ENCODE data around the gene CBY2.

The CBY2 gene

DNA sequence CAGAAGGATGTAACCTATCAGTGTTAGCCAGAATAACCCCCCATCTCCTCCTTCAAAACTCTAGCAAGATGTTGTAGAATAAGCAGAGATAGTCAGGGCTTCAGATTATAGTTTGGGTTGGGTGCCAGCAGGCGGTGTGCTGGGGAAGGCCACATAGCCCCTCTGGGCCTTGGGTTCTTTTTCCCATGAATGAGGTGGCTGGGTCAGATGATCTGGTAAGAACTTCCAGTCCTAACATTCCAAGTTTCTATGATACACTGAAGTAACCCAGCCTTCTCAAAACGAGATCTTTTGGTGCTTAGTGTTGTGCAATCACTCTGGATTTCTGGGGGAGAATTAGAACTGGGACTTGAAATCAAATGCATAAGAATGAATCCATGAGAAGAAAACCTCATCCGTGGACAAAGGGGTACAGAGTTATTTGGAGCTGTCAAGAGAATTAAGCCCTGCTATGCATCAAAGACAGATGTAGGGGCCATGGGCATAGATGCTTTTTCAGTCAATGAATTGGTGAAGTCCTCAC lies 810 bp downstream of the CBY2 start:
- no peak for DNase-seq (ENCODE audit: low read depth in 2 of 2)

DNA sequence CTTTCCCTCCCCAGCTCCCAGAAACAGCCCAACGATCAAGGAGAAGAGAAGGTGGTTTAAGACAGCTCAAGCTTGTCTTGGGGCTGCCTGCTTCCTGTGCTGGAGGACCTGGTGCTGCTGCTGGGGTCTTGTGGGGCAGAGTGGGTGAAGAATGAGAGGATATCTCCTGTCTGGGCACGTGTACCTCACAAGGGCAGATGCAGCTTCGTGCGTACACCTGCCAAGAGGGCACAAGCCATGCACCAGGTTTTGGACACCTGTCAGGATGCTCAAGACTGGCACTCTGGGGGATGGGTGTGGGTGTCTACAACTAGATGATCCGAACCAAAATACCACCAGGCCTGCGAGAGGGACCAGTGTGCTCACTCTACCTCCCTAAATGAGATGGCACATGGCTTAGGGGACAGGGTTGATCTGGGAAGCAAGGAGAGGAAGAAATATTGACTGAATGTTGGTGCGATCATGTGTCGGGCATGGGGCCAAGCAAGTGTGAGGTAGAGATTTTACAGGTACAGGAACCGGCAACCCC lies 2.2 kb downstream of the CBY2 start:
- DNase-seq (ENCODE audit: low read depth in 2 of 2), result no peak

DNA sequence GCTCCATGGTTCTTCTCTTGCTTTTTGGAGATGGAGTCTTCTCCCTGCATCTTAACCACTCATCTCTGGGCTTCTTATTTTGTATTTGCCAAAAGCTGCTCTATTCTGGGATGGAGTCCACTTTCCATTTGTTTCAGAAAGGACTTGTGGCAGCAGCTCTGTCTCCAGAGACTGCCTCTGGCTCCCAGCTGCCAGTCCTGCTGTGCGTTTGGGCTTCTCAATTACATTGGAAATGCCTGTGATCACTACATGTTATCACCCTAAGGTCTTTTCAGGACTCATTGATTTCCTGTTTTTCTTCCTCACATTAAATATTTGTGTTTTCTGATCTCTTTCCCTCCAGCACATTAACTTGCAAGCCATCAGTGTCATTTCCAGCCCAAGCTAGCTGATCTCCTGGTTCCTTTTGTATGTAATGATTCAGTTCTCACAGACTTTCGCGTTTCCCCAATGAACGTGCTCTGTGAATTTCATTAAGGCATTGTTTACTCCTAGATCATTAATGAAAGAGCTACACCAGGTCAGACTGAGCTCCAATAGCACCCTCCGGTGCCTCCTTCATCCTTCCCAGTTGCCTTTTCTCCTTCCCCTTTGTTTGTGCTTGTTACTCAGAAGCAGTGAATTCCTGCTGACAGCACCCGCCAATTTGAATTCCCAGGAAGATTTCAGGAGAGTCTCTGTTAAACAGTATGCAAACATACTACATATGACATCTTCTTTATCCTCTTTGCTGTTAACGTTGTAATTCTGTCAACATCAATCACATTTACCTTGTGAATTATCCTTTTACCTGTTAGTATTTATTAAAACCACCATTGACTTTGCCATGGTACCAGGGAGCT lies 3.0 kb downstream of the CBY2 start:
- DNase-seq (ENCODE audit: low read depth in 2 of 2), result no peak

DNA sequence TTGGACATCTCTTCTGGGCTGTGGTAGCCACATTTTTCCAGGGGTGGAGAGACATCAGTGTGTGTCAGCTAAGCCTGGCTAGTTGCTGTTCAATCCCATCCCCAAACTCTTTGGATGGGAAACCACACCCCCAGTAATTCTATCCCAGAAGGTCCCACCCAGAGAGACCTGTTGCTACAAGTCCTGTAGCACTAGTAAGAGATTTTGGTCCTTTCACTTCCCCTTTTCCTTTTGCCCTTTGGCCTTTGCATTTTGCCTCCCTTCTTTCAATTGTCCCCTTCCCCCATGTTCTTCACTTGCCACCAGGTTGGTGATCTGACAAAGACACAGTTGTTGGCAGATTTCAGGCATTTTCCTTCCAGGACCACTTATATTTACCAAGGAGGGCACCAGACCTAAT lies 3.8 kb downstream of the CBY2 start:
- DNase-seq (ENCODE audit: low read depth in 2 of 2), result no peak

DNA sequence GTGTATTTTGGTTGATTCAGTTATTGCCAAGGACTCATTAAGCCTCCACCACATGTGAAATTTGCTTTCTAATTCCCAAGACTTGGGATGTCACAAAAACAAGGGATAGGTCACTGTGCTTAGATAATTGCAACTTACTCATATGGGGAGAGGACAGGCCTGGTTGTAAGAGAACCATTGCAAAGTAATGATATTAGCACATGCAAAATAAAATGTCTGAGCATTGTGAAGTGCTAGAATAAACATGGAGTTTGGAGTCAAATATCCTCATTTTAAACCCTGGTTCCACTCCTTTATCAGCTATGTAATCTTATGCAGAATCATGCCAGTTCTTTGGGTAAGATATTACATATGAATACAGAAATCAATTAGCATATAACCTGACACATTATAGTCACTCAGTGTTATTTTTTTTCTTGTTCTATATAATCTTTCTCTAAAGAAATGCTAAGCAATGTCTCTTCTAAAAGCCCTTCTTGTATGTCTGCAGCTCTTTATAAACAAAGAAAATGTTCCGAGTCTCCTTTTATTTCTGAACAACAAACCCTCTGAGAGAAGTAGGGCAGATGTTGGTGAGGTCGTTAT lies 5.5 kb downstream of the CBY2 start:
- no peak for DNase-seq (ENCODE audit: low read depth in 2 of 2)

DNA sequence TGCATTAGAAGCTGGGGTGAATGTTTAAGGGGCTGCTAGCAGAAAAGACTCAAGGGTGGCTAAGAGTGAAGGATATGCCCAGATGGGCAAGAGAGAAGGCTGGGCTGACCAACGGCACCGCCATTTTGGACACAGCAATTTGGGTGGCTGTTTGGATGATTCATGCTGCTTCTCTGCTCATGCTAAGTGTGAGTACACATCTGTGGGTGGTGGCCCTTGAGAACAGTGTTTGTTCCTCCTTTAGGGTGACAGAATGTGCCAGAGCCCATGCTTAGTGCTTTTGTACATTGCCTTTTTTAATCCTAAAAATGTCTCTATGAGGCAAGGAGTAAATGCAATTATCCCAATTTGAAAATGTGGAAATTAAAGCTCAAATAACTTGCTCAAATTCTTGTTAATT lies 9.8 kb downstream of the CBY2 start:
- DNase-seq (ENCODE audit: low read depth in 2 of 2), result no peak

DNA sequence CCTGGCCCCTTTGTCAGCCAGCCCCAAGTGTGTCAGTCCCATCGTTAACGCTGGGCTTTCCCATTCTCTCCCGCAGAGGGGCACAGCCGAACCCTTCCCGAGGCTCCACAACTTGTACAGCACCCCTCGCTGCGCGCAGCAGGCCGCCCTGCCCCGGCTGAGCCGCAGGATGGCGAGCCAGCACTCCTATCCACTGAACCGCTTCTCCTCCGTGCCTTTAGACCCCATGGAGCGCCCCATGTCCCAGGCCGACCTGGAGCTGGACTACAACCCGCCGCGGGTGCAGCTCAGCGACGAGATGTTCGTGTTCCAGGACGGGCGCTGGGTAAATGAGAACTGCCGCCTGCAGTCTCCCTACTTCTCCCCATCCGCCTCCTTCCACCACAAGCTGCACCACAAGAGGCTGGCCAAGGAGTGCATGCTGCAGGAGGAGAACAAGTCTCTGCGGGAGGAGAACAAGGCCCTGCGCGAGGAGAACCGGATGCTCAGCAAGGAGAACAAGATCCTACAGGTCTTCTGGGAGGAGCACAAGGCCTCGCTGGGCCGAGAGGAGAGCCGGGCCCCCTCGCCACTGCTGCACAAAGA lies 11.1 kb downstream of the CBY2 start:
- DNase-seq (ENCODE audit: low read depth in 2 of 2), result no peak

DNA sequence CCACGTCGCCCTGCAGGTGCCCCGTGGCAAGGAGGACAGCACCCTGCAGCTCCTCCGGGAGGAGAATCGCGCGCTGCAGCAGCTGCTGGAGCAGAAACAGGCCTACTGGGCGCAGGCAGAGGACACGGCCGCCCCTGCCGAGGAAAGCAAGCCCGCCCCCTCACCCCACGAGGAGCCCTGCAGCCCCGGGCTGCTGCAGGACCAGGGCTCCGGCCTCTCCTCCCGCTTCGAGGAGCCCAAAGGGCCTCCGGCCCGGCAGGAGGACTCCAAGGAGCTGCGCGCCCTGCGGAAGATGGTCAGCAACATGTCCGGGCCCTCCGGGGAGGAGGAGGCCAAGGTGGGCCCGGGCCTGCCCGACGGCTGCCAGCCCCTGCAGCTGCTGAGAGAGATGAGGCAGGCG lies 11.6 kb downstream of the CBY2 start:
- DNase-seq (ENCODE audit: low read depth in 2 of 2), result no peak

DNA sequence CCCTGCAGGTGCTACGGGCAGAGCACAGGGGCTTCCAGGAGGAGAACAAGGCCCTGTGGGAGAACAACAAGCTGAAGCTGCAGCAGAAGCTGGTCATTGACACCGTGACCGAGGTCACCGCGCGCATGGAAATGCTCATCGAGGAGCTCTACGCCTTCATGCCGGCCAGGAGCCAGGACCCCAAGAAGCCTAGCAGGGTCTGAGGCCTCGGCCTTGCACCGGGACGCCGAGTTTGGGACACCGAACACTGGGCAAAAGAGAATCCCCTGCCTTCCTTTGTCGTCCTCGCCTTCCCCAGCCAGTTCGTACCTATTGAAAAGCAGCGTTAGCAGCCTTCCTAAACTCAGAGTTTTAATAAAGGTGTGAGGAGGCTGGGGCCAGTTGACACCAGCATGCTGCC lies 12.1 kb downstream of the CBY2 start:
- DNase-seq (ENCODE audit: low read depth in 2 of 2), result no peak

DNA sequence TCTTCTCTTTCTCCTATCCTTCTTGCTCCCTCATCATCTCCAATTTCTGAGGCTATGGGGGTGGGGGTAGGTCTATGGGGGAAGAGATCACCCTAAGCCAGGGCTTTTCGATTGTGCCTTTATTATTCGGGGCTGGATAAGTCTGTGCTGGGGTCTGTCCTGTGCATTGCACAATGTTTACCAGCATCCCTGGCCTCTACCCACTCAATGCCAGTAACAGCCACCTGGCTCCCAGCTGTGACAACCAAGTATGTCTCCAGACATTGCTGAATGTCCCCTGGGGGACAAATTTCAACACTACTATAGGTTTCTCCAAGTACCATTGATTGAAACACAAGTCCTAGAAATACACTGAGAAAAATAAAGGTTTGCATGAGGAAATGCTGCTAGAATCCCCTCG lies 13.2 kb downstream of the CBY2 start:
- no peak for DNase-seq (ENCODE audit: low read depth in 2 of 2)

DNA sequence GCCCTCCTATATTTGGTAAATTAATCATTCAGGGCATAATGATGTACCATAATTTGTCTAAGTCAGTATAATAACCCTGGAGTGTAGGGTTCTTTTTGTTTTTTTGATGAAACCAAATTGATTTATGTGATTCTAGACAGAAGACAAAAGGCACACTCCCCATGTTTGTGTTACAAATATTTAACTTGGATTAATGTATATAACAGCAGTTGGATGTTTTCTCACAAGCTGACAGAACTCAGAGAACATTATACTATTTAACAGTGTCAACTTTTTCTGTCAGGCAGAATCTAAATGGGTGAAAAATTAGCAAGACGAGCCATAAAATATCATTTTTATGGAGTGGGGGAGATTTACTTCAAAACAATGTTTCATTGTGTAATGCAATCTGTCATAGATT lies 15.2 kb downstream of the CBY2 start:
- DNase-seq (ENCODE audit: low read depth in 2 of 2), result no peak

DNA sequence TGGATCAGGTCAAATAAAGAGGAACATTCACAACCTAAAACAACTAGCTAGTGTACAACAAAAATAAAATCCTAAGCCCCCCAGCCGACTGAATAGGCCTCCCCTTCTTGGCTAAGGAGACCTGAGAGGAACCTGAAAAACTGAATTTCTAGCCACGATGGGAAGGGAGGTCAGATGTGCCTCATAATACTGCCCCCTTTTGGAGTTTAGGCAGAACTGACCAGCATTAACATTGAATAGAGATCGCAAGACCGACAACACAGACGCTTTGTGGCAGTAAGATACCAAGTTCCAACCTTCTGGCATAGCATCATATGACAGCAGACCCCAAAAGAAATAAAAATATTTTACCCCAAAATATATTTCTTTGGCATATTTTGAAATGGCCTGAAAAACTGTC lies 15.9 kb downstream of the CBY2 start:
- no peak for DNase-seq (ENCODE audit: low read depth in 2 of 2)

DNA sequence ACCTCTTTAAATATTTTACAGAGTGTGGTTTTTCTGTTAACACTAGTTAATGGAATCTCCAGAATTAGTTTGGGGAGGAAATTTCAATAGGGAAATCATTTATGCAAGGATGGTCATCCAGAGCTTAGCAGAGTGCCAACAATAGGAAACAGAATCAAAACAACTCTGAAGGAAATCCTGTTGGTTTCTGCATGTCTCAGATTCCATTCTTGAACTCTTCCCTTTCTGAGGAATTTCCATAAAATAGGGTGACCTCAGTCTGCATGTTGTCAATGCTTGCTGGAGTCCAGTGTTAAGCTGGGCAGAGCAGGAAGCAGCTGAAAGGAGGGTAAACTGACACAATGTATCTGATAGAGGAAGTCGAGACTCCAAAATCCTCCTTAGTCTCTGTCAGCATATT lies 16.9 kb downstream of the CBY2 start:
- DNase-seq (ENCODE audit: low read depth in 2 of 2), result no peak

DNA sequence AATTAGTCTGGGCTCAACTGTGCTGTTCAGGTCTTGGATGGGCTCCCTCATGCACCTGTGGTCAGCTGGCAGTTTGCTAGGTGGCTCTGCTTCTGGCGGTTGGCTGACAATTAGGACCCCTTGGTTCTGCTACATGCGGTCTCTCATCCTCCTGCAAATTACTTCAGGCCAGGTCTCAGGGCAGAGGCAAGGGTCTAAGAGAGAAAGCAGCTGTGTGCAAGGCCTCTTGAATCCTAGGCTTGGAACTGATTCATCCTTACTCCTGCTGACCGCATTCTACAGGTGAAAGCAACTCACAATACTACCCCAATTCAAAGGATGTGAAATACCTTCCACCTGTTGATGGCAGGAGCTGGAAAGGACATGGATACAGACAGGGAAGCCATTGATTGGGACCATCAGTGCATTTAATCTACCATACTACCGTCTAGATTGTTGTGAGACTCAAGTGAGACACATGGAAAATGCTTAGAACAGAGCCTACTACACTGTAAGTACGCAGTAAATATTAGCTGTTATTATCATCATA lies 19.1 kb downstream of the CBY2 start:
- no peak for DNase-seq (ENCODE audit: low read depth in 2 of 2)

DNA sequence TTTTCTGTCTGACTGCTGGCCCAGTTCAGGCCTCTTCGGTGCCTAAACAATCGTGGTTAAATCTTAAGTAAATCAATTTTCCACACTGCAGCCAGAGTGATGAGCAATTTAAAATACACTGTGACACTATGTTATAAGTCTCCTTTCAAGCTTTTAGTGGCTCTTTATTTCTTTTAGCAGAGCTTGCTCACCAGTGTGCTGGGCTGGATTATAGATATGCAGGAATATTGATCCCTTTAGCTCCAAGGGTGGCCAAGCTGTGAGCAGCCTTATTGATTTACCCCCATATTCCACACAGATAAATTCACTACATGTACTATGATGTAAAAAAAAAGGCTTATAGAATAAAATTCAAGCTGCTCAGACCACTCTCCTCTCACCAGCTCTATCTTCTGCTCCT lies 21.7 kb downstream of the CBY2 start:
- no peak for DNase-seq (ENCODE audit: low read depth in 2 of 2)

DNA sequence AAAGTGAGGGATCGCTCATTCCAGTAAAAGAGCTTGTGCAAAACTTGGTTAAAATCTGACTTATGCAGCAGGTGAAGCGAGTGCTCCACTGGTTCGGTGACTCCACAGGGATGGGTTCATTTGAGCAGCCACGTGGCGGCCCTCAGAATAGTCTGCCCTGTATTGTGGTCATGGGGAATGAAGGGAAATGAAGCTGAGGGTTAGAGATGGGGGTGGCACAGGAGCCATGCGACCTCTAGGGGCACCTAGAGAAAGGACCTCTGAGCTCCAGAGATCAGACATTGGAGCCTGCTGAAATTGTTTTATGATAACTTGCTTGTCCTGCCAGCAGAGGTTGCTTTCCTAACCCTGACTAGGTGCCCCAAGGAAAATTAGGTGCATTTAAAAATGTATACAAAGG lies 26.6 kb downstream of the CBY2 start:
- no peak for DNase-seq (ENCODE audit: low read depth in 2 of 2)

DNA sequence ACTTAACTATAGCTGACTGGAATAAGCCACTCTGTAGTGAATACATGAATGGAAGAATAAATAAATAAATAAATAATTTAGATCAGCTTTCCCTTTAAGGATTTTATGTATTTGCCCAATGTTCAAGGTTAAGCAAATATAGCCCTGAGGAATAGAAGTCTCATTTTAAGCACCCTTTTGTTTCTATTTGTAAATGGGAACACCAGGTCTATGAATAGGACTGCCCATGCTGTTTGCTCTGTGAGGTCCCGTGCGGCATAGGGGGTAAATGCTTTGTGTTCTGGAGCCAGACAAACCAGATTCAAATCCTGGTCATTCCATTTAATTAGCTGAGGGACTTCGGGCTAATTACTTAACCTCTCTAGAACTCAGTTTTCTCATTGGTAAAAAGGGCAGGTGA lies 29.3 kb downstream of the CBY2 start:
- DNase-seq (ENCODE audit: low read depth in 2 of 2), result no peak

DNA sequence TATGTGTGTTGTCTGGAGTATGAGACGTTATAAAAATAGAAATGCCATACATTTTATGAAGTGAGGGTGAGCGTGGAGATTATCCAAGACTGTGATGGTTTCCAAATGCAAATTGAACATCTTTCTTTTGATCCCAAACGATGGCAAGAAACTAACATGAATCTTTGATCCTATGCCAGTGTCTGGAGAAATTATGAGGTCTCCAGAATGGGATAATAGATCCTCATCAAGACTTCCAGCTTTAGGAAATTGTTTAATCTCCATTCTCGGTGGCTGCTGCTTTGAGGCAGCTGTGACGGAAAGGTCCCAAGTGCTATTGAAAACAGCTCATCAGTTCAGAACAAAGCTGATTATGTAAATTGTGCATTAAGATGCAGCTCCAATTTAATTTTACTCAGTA lies 30.8 kb downstream of the CBY2 start:
- no peak for DNase-seq (ENCODE audit: low read depth in 2 of 2)

DNA sequence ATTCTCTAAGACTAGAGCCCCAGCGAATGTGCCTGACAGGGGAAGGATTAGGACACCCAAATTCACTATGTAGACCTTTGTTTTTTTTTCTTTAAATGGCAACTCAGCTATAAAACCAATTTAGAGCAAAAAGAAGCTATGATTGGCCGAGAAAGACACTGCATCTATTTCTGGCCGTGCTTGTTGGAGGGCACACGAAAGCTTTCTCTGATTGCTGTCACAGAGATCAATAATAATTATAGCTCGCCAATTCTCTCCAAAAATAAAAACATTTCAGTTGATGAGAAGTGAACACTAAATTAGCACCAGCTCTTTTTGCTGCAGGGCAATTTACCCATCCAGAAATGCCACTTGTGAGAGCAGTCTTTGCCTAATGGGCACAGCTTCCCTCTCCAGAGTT lies 31.2 kb downstream of the CBY2 start:
- no peak for DNase-seq (ENCODE audit: low read depth in 2 of 2)

DNA sequence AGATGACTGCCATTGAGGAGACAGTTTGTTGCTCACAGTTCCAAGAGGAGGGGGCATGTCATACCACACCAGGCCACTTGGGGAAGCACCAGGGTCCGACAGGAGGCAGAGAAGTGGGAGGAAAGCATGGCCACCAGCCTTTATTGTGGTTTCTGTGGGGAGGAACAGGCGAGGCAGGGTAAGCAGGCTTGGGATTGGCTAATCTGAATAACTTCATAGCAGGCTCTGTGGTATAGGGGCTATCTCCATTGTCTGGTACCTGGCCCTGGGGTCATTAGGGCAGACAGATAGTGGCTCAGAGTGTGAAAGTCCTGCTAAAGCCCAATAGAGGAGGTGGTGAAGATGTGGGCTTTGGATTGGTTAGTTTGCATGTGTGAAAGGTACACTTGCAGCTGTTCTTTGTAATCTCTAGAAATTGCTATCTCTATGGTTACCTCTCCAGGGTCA lies 35.5 kb downstream of the CBY2 start:
- no peak for DNase-seq (ENCODE audit: low read depth in 2 of 2)

DNA sequence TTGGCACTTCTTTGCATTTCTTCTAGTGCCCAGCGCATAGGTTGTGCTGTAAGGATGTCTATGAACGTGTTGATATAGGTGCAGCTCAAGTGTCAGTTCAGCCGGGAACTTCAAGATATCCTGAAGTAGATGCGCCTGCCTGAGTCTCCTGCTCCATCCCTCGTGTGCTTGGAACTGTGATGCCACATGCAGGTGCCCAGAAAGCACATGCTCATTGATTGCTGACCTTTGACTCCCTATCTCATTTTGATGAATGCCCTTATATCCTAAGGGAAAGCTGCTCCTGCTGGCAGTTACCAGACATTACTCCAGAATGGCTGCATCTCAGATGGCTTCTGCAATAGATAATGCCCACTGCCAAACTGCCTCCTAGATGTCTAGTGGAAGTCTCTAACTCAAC lies 40.9 kb downstream of the CBY2 start:
- no peak for DNase-seq (ENCODE audit: low read depth in 2 of 2)

DNA sequence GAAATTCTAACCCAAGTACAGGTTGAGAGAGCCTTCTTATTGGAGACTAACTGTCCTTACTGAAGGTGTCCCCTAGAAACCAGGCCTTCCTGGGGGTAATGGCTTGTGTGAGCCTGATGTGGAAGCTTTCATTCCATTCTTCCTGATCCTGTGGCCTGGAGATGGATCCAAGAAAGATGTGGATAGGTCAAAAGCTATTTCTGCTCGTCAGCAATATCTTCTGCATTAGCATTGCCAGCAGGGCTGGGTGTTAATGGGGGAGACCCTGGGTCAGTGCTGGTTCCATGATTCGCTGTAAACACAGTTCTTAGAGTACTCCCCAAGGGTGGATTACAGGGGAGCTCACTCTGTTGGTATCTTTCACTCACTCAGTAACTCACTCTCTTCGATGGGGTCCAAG lies 42.9 kb downstream of the CBY2 start:
- DNase-seq (ENCODE audit: low read depth in 2 of 2), result no peak

DNA sequence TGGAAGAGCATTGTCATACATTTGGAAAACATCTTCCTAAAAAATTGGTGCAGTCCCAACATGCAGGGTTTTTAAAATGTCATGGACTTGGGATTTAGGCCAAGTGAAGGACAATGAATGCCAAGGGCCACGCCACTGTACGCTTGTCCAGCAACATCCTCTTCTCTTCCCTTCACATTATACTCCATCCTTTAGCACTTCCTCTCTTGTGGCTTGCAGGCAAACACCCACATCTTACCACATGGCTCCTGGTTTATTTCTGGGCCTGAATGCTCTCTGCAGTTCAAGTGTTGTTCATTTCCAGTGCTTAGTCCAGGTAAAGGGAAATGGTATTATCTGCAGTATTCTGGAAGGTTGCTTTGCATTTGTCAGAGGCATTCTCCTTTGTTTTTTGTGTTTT lies 45.0 kb downstream of the CBY2 start:
- no peak for DNase-seq (ENCODE audit: low read depth in 2 of 2)
